NB4 (cell line): ENCODE measurements around the gene CAPN14.

Source experiments
- MYC ChIP-seq: IDR thresholded peaks from 2 replicates; pipeline ENCODE4 v1.6.1; 2011; ENCODE audit warnings: low read depth, low read length
- POLR2A ChIP-seq: IDR thresholded peaks from 2 replicates; pipeline ENCODE4 v1.6.1; 2011; ENCODE audit warnings: mild to moderate bottlenecking; ENCODE audit not compliant: insufficient read length; ENCODE audit errors: extremely low read depth
- TF ChIP-seq, protein P1 (sequence below): IDR thresholded peaks from one replicate; pipeline ENCODE4 v1.5.1; 2012; ENCODE audit warnings: low read depth, low read length

DNA sequence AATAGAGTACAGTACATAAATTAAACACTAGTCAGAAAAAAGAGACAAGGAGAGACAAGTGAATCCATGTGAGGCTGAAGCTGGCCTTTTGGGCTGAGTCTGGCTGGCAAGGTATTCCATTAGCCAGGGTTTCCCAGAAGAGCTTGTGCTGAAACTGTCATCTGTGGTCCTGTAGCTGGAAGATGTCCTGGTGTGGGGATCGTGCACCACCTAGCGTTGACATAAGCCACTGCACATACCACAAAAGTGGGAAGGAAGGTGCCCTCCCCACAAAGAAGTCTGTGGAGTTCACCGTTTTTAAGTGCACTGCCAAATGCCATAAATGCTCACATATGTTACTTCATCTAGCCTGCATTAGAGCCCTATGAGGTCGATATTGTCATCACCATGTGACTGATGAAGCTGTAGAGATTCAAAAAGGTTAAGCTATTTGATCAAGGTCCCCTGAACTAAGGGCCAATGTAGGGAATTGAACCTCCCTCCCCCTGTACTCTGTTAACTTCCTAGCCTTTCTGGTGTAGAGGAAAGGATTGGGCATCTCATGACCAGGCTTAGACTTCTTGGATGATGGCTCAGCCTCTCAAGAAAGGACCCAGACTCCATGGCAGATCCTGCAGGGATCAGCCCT is 47.1 kb downstream of the CAPN14 start:
- TF ChIP-seq, protein P1, sequence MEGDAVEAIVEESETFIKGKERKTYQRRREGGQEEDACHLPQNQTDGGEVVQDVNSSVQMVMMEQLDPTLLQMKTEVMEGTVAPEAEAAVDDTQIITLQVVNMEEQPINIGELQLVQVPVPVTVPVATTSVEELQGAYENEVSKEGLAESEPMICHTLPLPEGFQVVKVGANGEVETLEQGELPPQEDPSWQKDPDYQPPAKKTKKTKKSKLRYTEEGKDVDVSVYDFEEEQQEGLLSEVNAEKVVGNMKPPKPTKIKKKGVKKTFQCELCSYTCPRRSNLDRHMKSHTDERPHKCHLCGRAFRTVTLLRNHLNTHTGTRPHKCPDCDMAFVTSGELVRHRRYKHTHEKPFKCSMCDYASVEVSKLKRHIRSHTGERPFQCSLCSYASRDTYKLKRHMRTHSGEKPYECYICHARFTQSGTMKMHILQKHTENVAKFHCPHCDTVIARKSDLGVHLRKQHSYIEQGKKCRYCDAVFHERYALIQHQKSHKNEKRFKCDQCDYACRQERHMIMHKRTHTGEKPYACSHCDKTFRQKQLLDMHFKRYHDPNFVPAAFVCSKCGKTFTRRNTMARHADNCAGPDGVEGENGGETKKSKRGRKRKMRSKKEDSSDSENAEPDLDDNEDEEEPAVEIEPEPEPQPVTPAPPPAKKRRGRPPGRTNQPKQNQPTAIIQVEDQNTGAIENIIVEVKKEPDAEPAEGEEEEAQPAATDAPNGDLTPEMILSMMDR = peak; percentile 94
- TF ChIP-seq MYC (no peak), POLR2A (no peak)
